Glutamatergic neuron (in vitro differentiated cells): ENCODE data around the gene MANSC4. TPM values are rescaled to one million over a fixed set of nuclear protein-coding genes. Genes with fewer than 3 reads are reported as not detected.

ENCODE experiments used
- DNase-seq: peaks from one replicate; pipeline ENCODE4 v3.0.0; 2022
- H3K27ac Mint-ChIP-seq: one replicate; pipeline ENCODE4 v1.8.0; 2020; ENCODE audit warnings: mild to moderate bottlenecking, mixed read lengths, inconsistent platforms; ENCODE audit not compliant: unreplicated experiment
- H3K27me3 Mint-ChIP-seq: one replicate; pipeline ENCODE4 v1.8.0; 2020; ENCODE audit warnings: mild to moderate bottlenecking, moderate library complexity, mixed read lengths, inconsistent platforms; ENCODE audit not compliant: unreplicated experiment
- H3K36me3 Mint-ChIP-seq: one replicate; pipeline ENCODE4 v1.8.0; 2020; ENCODE audit warnings: mild to moderate bottlenecking, mixed read lengths, inconsistent platforms; ENCODE audit not compliant: unreplicated experiment
- H3K4me1 Mint-ChIP-seq: one replicate; pipeline ENCODE4 v1.8.0; 2020; ENCODE audit warnings: mild to moderate bottlenecking, low read depth, mixed read lengths, inconsistent platforms; ENCODE audit not compliant: unreplicated experiment
- H3K4me3 Mint-ChIP-seq: one replicate; pipeline ENCODE4 v1.8.0; 2020; ENCODE audit warnings: mild to moderate bottlenecking, mixed read lengths, inconsistent platforms; ENCODE audit not compliant: unreplicated experiment
- H3K9me3 Mint-ChIP-seq: one replicate; pipeline ENCODE4 v1.8.0; 2020; ENCODE audit warnings: mild to moderate bottlenecking, moderate library complexity, mixed read lengths, inconsistent platforms; ENCODE audit not compliant: unreplicated experiment
- total RNA-seq: library from RNA; stranded (reverse); fragmentation: NEBNext Ultra II Directional; extraction: Animal tissue kit (Norgen Biotek cat#: 25700); gene quantifications from one replicate; pipeline ENCODE4 v1.2.1, GENCODE V29; 2021; ENCODE audit not compliant: unreplicated experiment
- TF ChIP-seq, protein P1 (sequence below): fragments of 200-600 bp; sonication (generic); IDR thresholded peaks from one replicate; pipeline ENCODE4 v1.5.0; 2021; ENCODE audit not compliant: partially characterized antibody, unreplicated experiment

The MANSC4 gene
- total RNA-seq, 1 donor from 2014 or later, result not detected

GRCh38 chr12:27780612-27781408, 774 bp upstream of the MANSC4 start:
- Mint-ChIP-seq H3K27me3 (peaks cover 12% of the 10 kb centered on the region), H3K9me3 (peaks cover 14% of the 10 kb centered on the region), H3K36me3 (no peaks in the 10 kb centered on the region), H3K27ac (peak overlapping the region; percentile 52), H3K4me3 (peak overlapping the region; percentile 88), H3K4me1 (peaks cover 14% of the 10 kb centered on the region)
- TF ChIP-seq, protein P1, sequence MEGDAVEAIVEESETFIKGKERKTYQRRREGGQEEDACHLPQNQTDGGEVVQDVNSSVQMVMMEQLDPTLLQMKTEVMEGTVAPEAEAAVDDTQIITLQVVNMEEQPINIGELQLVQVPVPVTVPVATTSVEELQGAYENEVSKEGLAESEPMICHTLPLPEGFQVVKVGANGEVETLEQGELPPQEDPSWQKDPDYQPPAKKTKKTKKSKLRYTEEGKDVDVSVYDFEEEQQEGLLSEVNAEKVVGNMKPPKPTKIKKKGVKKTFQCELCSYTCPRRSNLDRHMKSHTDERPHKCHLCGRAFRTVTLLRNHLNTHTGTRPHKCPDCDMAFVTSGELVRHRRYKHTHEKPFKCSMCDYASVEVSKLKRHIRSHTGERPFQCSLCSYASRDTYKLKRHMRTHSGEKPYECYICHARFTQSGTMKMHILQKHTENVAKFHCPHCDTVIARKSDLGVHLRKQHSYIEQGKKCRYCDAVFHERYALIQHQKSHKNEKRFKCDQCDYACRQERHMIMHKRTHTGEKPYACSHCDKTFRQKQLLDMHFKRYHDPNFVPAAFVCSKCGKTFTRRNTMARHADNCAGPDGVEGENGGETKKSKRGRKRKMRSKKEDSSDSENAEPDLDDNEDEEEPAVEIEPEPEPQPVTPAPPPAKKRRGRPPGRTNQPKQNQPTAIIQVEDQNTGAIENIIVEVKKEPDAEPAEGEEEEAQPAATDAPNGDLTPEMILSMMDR, result no peak
- DNase-seq, result peak; percentile 20

DNA sequence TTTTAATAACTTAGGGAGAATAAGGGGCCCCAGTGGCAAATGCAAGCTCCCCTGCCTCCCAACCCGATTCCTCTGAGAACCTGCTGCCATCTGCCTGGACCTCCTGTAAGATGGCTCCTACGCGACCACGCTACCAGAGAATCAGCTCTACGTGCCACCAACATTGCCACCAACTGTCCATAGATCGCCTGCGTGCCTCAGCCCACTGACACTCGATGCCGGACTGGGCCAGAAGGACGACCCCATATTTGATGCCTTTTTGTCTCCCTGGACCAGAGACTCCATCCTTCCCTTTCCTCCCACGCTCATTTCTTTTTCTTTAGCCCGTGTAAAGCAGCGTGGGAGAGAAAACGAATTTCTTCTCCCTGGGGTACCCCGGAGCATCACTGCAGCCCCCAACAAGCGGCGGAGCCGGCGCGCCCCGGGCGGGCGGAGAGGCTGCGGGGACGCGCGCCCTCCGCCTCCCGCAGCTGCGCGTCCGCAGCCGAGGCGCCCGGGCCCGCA, 568 bp downstream of the MANSC4 start:
- Mint-ChIP-seq H3K4me1 (peaks cover 14% of the 10 kb centered on the region), H3K9me3 (peaks cover 13% of the 10 kb centered on the region), H3K27ac (peak overlapping the region; percentile 98), H3K27me3 (peaks cover 12% of the 10 kb centered on the region), H3K36me3 (no peaks in the 10 kb centered on the region), H3K4me3 (peak overlapping the region; percentile 92)
- peak; percentile 47 for DNase-seq
- TF ChIP-seq, protein P1, result no peak

- H3K36me3 Mint-ChIP-seq, result no peaks in the 10 kb centered on the region
- H3K27me3 Mint-ChIP-seq, result peaks cover 12% of the 10 kb centered on the region
- TF ChIP-seq, protein P1, result no peak
- H3K9me3 Mint-ChIP-seq, result peaks cover 13% of the 10 kb centered on the region
- peaks cover 14% of the 10 kb centered on the region for H3K4me1 Mint-ChIP-seq
- DNase-seq, result no peak
- H3K27ac Mint-ChIP-seq, result no peak overlapping the region
- H3K4me3 Mint-ChIP-seq, result peak overlapping the region; percentile 36
Measured at GRCh38 chr12:27778206-27778605, 1.8 kb downstream of the MANSC4 start.

- no peak overlapping the region for H3K4me3 Mint-ChIP-seq
- H3K27me3 Mint-ChIP-seq, result peaks cover 10% of the 10 kb centered on the region
- TF ChIP-seq, protein P1, result no peak
- peaks cover 13% of the 10 kb centered on the region for H3K9me3 Mint-ChIP-seq
- no peak overlapping the region for H3K27ac Mint-ChIP-seq
- DNase-seq, result no peak
- H3K36me3 Mint-ChIP-seq, result no peaks in the 10 kb centered on the region
- peaks cover 9% of the 10 kb centered on the region for H3K4me1 Mint-ChIP-seq
Measured at GRCh38 chr12:27777141-27777540, 2.9 kb downstream of the MANSC4 start.
